ENCODE data around the gene FHAD1.

FHAD1 gene

GRCh38 chr1:15205586-15206346 lies 41.3 kb upstream of the FHAD1 start:
- H3K4me3 ChIP-seq (ENCODE audit: low read length): no peak overlapping the region
- DNase-seq (ENCODE audit: low read depth): no peak
- no peak for TF ChIP-seq CTCF (IDR thresholded peaks at IDR 0.05; ENCODE audit: insufficient read depth, low read depth, low read length, missing control alignments)

GRCh38 chr1:15206418-15207030 lies 40.5 kb upstream of the FHAD1 start:
- TF ChIP-seq CTCF (IDR thresholded peaks at IDR 0.05; ENCODE audit: insufficient read depth, low read depth, low read length, missing control alignments): no peak
- DNase-seq (ENCODE audit: low read depth): peak; percentile 91
- H3K4me3 ChIP-seq (ENCODE audit: low read length): no peak overlapping the region

GRCh38 chr1:15207031-15207828 lies 39.8 kb upstream of the FHAD1 start:
- no peak for DNase-seq (ENCODE audit: low read depth)
- no peak for TF ChIP-seq CTCF (IDR thresholded peaks at IDR 0.05; ENCODE audit: insufficient read depth, low read depth, low read length, missing control alignments)
- H3K4me3 ChIP-seq (ENCODE audit: low read length): no peak overlapping the region

GRCh38 chr1:15207829-15208429 lies 39.1 kb upstream of the FHAD1 start:
- no peak for TF ChIP-seq CTCF (IDR thresholded peaks at IDR 0.05; ENCODE audit: insufficient read depth, low read depth, low read length, missing control alignments)
- peak; percentile 23 for DNase-seq (ENCODE audit: low read depth)

DNA sequence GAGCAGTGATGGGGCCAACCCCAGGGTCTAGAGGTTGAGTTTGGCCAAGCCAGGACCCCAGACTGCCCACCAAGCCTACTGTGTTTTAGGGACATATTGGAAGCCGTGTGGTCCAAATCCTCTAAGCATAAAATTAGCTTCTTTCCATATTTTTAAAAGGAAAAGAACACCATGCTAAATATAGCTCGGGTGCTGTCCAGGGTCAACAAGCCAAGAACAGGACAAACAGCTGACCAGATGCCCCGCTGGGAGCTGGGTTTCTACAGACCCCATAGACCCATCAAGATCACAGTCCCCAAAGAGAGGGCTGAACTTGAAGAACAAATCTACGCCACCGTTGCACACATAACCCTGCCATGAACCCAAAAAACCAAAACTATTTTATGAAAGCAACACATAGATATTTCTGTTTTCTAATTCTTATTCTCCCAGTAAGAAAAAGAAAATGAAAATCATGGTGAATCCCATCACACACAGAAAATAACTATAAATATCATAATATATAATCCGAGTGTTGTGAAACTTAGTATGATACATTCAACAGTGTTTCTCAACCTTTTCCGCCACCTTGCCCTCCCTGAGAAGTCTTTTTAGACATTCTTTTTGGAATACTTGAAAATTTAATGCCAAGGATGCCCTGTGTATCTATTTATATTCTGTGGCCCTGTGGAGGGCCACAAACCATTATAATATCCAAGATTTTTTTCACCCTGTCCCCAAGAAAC lies 36.2 kb upstream of the FHAD1 start:
- no peak for TF ChIP-seq CTCF (IDR thresholded peaks at IDR 0.05; ENCODE audit: insufficient read depth, low read depth, low read length, missing control alignments)
- H3K4me3 ChIP-seq (ENCODE audit: low read length): no peak overlapping the region
- DNase-seq (ENCODE audit: low read depth): no peak

More at GRCh38 chr1:15207829-15208429, 39.1 kb upstream of the FHAD1 start:
- H3K4me3 ChIP-seq (ENCODE audit: low read length): no peak overlapping the region

GRCh38 chr1:15211424-15211823 lies 35.6 kb upstream of the FHAD1 start:
- H3K4me3 ChIP-seq (ENCODE audit: low read length): no peak overlapping the region
- no peak for TF ChIP-seq CTCF (IDR thresholded peaks at IDR 0.05; ENCODE audit: insufficient read depth, low read depth, low read length, missing control alignments)
- DNase-seq (ENCODE audit: low read depth): no peak
